HepG2 (cell line): ENCODE measurements around the gene PDZD4. TPM values are rescaled to one million over a fixed set of nuclear protein-coding genes. Genes with fewer than 3 reads are reported as not detected.

Source experiments
- CSRNP2 ChIP-seq: sonication (generic); formaldehyde crosslinking; conservative IDR thresholded peaks from 2 replicates; pipeline ENCODE4 v1.8.0; 2022; ENCODE audit warnings: low read depth, missing genetic modification reagents
- EZH2 ChIP-seq: conservative IDR thresholded peaks from 2 replicates; pipeline ENCODE4 v1.6.1; 2012; ENCODE audit warnings: mild to moderate bottlenecking, low read depth, low read length, moderate library complexity
- GABPB1 ChIP-seq: IDR thresholded peaks from 2 replicates; pipeline ENCODE4 v1.6.1; 2016; ENCODE audit warnings: mild to moderate bottlenecking, missing genetic modification reagents, moderate library complexity, missing compliant biosample characterization
- HNF4A ChIP-seq: sonication (generic); formaldehyde crosslinking; IDR thresholded peaks from 2 replicates; pipeline ENCODE4 v1.4.0; 2020; ENCODE audit warnings: missing genetic modification reagents
- KMT2B ChIP-seq: IDR thresholded peaks from 2 replicates; pipeline ENCODE4 v1.6.1; 2016; ENCODE audit warnings: missing genetic modification reagents, missing compliant biosample characterization
- LCORL ChIP-seq, 2 experiments: fragments of 450-650 bp in 1 of 2; sonication (generic) in 1 of 2; formaldehyde crosslinking in 1 of 2; IDR thresholded peaks; 2 replicates each; pipeline versions ENCODE4 v1.5.0 to v1.6.1; 2017 to 2020; ENCODE audit warnings: antibody characterized with exemption in 1 of 2, missing genetic modification reagents in 1 of 2
- MED1 ChIP-seq: sonication (generic); formaldehyde crosslinking; IDR thresholded peaks from 2 replicates; pipeline ENCODE4 v1.4.0; 2020; ENCODE audit warnings: missing genetic modification reagents
- NFE2 ChIP-seq: sonication (generic); formaldehyde crosslinking; IDR thresholded peaks from 2 replicates; pipeline ENCODE4 v1.4.0; 2020; ENCODE audit warnings: missing genetic modification reagents
- REPIN1 ChIP-seq: sonication (generic); formaldehyde crosslinking; IDR thresholded peaks from 2 replicates; pipeline ENCODE4 v1.8.0; 2022; ENCODE audit warnings: missing genetic modification reagents, low read depth, mild to moderate bottlenecking, borderline replicate concordance
- SIN3B ChIP-seq: fragments of 150-350 bp; IDR thresholded peaks from 2 replicates; pipeline ENCODE4 v1.6.1; 2014; ENCODE audit warnings: low read length
- SOX13 ChIP-seq, 3 experiments: fragments of 450-650 bp in 1 of 3; sonication (generic) in 1 of 3; formaldehyde crosslinking in 1 of 3; IDR thresholded peaks in 2 of 3; conservative IDR thresholded peaks in 1 of 3; 2 replicates each; pipeline versions ENCODE4 v1.5.0 to v1.6.1; 2016 to 2020; ENCODE audit warnings: antibody characterized with exemption in 1 of 3, mild to moderate bottlenecking in 1 of 3, missing compliant biosample characterization in 1 of 3, missing genetic modification reagents in 1 of 3, moderate library complexity in 1 of 3
- TARDBP ChIP-seq: sonication (generic); formaldehyde crosslinking; IDR thresholded peaks from 2 replicates; pipeline ENCODE4 v1.8.0; 2022; ENCODE audit warnings: mild to moderate bottlenecking, missing genetic modification reagents
- U2AF1 ChIP-seq: fragments of 200-400 bp; formaldehyde crosslinking; optimal IDR thresholded peaks from 2 replicates; pipeline ENCODE3; 2017; ENCODE audit warnings: mild to moderate bottlenecking, low read depth, low read length
- ZEB1 ChIP-seq: IDR thresholded peaks from 2 replicates; pipeline ENCODE4 v1.6.1; 2012; ENCODE audit warnings: mild to moderate bottlenecking, low read depth, inconsistent platforms; ENCODE audit not compliant: insufficient replicate concordance
- ZFP37 ChIP-seq: sonication (generic); formaldehyde crosslinking; IDR thresholded peaks from 2 replicates; pipeline ENCODE4 v1.4.0; 2020; ENCODE audit warnings: missing genetic modification reagents, borderline replicate concordance
- ZNF446 ChIP-seq: sonication (generic); formaldehyde crosslinking; IDR thresholded peaks from 2 replicates; pipeline ENCODE4 v1.5.0; 2020; ENCODE audit warnings: mild to moderate bottlenecking, missing genetic modification reagents
- ZNF546 ChIP-seq: sonication (generic); formaldehyde crosslinking; conservative IDR thresholded peaks from 2 replicates; pipeline ENCODE4 v1.8.1; 2023; ENCODE audit warnings: mild to moderate bottlenecking, missing genetic modification reagents
- ZNF598 ChIP-seq: sonication (generic); formaldehyde crosslinking; IDR thresholded peaks from 2 replicates; pipeline ENCODE4 v1.5.1; 2020; ENCODE audit warnings: mild to moderate bottlenecking, missing genetic modification reagents, borderline replicate concordance
- ZNF614 ChIP-seq: IDR thresholded peaks from 2 replicates; pipeline ENCODE4 v1.6.1; 2018; ENCODE audit warnings: missing biosample characterization, missing genetic modification reagents, inconsistent platforms, borderline replicate concordance
- ZNF75D ChIP-seq: sonication (generic); formaldehyde crosslinking; IDR thresholded peaks from 2 replicates; pipeline ENCODE4 v1.8.1; 2023; ENCODE audit warnings: missing genetic modification reagents, mild to moderate bottlenecking, borderline replicate concordance
- ZNF790 ChIP-seq: sonication (generic); formaldehyde crosslinking; IDR thresholded peaks from 2 replicates; pipeline ENCODE4 v1.8.0; 2022; ENCODE audit warnings: missing genetic modification reagents, mild to moderate bottlenecking, borderline replicate concordance
- ZNF883 ChIP-seq: sonication (generic); formaldehyde crosslinking; IDR thresholded peaks from 2 replicates; pipeline ENCODE4 v1.5.1; 2020; ENCODE audit warnings: mild to moderate bottlenecking, missing genetic modification reagents; ENCODE audit errors: not compliant biosample characterization
- ZSCAN29 ChIP-seq: sonication (generic); formaldehyde crosslinking; conservative IDR thresholded peaks from 2 replicates; pipeline ENCODE4 v1.4.0; 2020; ENCODE audit warnings: mild to moderate bottlenecking, missing genetic modification reagents
- polyA plus RNA-seq, 8 experiments: library from polyadenylated mRNA; depleted of rRNA in 3 of 8; stranded (reverse) in 7 of 8; unstranded in 1 of 8; fragments of >200 nt; fragmentation: Illumina TruSeq in 4 of 8; extraction: Trizol in 4 of 8; gene quantifications; 2 replicates each; pipeline versions ENCODE4 v1.2.1 to v1.2.3, GENCODE V29; 2011 to 2016; ENCODE audit warnings: low read depth in 4 of 8, missing spikeins in 1 of 8, mixed read lengths in 1 of 8; ENCODE audit not compliant: insufficient read depth in 1 of 8
- total RNA-seq, 5 experiments: library from RNA; depleted of rRNA; stranded (reverse); fragments of >200 nt; fragmentation: Illumina TruSeq; extraction: Trizol; gene quantifications; 2 replicates each; pipeline ENCODE4 v1.2.3, GENCODE V29; 2016; ENCODE audit warnings: low read depth in 1 of 5
- TF ChIP-seq, protein P1 (sequence below): sonication (generic); formaldehyde crosslinking; IDR thresholded peaks from 2 replicates; pipeline ENCODE4 v1.4.0; 2020; ENCODE audit warnings: missing genetic modification reagents
- TF ChIP-seq, protein P2 (sequence below): sonication (generic); formaldehyde crosslinking; IDR thresholded peaks from 2 replicates; pipeline ENCODE4 v1.5.1; 2020; ENCODE audit warnings: mild to moderate bottlenecking, missing genetic modification reagents, borderline replicate concordance

The PDZD4 gene
- total and polyA plus RNA-seq, 2 of the 13 experiments (the other 11 are each of a cell fraction or from before 2014, with no cell fraction given), result not detected

GRCh38 chrX:153763989-153764755 is 66.2 kb downstream of the PDZD4 start, which contains the start of gene PLXNB3 (continued):
- no peak for TF ChIP-seq ZNF598 (CRISPR knock-in tag)
- no peak for TF ChIP-seq NFE2 (CRISPR knock-in tag)
- TF ChIP-seq ZNF614 (CRISPR knock-in tag), result peak; percentile 33; the same call in 1 of the 2 replicates
- TF ChIP-seq HNF4A (CRISPR knock-in tag), result no peak
- TF ChIP-seq GABPB1 (CRISPR knock-in tag), result peak; percentile 24; the same call in 1 of the 2 replicates
- no peak for TF ChIP-seq SIN3B
- no peak for TF ChIP-seq ZNF790
- no peak for TF ChIP-seq U2AF1
- TF ChIP-seq TARDBP (CRISPR knock-in tag), result no peak
- TF ChIP-seq ZFP37 (CRISPR knock-in tag), result no peak
- no peak for TF ChIP-seq KMT2B (CRISPR knock-in tag)
- no peak for TF ChIP-seq ZNF883
- no peak for TF ChIP-seq ZNF75D
- TF ChIP-seq EZH2, result no peak
- TF ChIP-seq SOX13 (IDR thresholded peaks at IDR 0.05), result no peak
- TF ChIP-seq SOX13 (CRISPR knock-in tag; conservative IDR thresholded peaks at IDR 0.05 in 1 of 2, IDR thresholded peaks at IDR 0.05 in 1 of 2), result no peak
- no peak for TF ChIP-seq LCORL (IDR thresholded peaks at IDR 0.05)
- no peak for TF ChIP-seq LCORL (CRISPR knock-in tag; IDR thresholded peaks at IDR 0.05)
- TF ChIP-seq, protein P1, sequence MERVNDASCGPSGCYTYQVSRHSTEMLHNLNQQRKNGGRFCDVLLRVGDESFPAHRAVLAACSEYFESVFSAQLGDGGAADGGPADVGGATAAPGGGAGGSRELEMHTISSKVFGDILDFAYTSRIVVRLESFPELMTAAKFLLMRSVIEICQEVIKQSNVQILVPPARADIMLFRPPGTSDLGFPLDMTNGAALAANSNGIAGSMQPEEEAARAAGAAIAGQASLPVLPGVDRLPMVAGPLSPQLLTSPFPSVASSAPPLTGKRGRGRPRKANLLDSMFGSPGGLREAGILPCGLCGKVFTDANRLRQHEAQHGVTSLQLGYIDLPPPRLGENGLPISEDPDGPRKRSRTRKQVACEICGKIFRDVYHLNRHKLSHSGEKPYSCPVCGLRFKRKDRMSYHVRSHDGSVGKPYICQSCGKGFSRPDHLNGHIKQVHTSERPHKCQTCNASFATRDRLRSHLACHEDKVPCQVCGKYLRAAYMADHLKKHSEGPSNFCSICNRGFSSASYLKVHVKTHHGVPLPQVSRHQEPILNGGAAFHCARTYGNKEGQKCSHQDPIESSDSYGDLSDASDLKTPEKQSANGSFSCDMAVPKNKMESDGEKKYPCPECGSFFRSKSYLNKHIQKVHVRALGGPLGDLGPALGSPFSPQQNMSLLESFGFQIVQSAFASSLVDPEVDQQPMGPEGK, result peak; percentile 48
- TF ChIP-seq ZNF546, result no peak
- TF ChIP-seq, protein P2, sequence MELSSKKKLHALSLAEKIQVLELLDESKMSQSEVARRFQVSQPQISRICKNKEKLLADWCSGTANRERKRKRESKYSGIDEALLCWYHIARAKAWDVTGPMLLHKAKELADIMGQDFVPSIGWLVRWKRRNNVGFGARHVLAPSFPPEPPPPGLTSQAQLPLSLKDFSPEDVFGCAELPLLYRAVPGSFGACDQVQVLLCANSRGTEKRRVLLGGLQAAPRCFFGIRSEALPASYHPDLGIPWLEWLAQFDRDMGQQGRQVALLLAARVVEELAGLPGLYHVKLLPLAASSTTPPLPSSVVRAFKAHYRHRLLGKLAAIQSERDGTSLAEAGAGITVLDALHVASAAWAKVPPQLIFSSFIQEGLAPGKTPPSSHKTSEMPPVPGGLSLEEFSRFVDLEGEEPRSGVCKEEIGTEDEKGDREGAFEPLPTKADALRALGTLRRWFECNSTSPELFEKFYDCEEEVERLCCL (CRISPR knock-in tag), result no peak
- TF ChIP-seq MED1 (CRISPR knock-in tag), result 0 out of 2 replicates have a peak, but pooled peaks have one; percentile 13
- no peak for TF ChIP-seq ZSCAN29
- TF ChIP-seq ZEB1, result peak; percentile 50
- no peak for TF ChIP-seq ZNF446 (CRISPR knock-in tag)
- TF ChIP-seq CSRNP2 (CRISPR knock-in tag), result no peak
- no peak for TF ChIP-seq REPIN1 (CRISPR knock-in tag)
